Gastrocnemius medialis (tissue), 4 donors: ENCODE results near the gene TLE2.

ENCODE experiments used
- CTCF ChIP-seq, 5 experiments: fragments of 450-650 bp in 3 of 5; fragments of 200-600 bp in 2 of 5; sonication (generic) in 2 of 5; IDR thresholded peaks in 4 of 5; conservative IDR thresholded peaks in 1 of 5; 1 replicate in 4 of 5; 2 replicates in 1 of 5; pipeline ENCODE4 v1.5.1; 2016 to 2019; ENCODE audit warnings: antibody characterized with exemption in 5 of 5, mild to moderate bottlenecking in 3 of 5, moderate library complexity in 3 of 5
- POLR2A ChIP-seq, 2 donors: fragments of 450-650 bp; IDR thresholded peaks; one replicate each; pipeline ENCODE4 v1.6.1; 2017; ENCODE audit warnings: antibody characterized with exemption in 2 of 2, mild to moderate bottlenecking in 2 of 2, moderate library complexity in 2 of 2

GRCh38 chr19:3025549-3025886 is 3.6 kb downstream of the TLE2 start:
- no peak for TF ChIP-seq CTCF (IDR thresholded peaks at IDR 0.05 in 4 of 5, conservative IDR thresholded peaks at IDR 0.05 in 1 of 5)
- TF ChIP-seq POLR2A (IDR thresholded peaks at IDR 0.05): no peak
